Measurements from ENCODE around the gene FAM9B. TPM values are rescaled to one million over a fixed set of nuclear protein-coding genes. Genes with fewer than 3 reads are reported as not detected.

FAM9B gene
- total RNA-seq, 1 experiment from 2014 or later, result not detected

- Histone ChIP-seq H3K4me3 (ENCODE audit: low read depth in 2 of 2, low read length in 2 of 2) (no peak overlapping the region), H3K27me3 (ENCODE audit: control insufficient read depth, insufficient read depth, low read length) (no peaks in the 10 kb centered on the region), H3K9me3 (ENCODE audit: control insufficient read depth, insufficient read depth, low read depth, low read length) (no peaks in the 10 kb centered on the region), H3K27ac (ENCODE audit: low read length) (no peak overlapping the region), H3K4me1 (ENCODE audit: control insufficient read depth, insufficient read depth, low read length) (no peaks in the 10 kb centered on the region), H3K36me3 (ENCODE audit: control insufficient read depth, insufficient read depth, low read length) (no peaks in the 10 kb centered on the region)
- TF ChIP-seq CTCF (IDR thresholded peaks at IDR 0.05) (no peak), TCF7L2 (IDR thresholded peaks at IDR 0.05; ENCODE audit: low read depth, low read length) (no peak), REST (IDR thresholded peaks at IDR 0.05; ENCODE audit: insufficient read depth in 1 of 2, low read depth in 2 of 2, low read length in 1 of 2) (no peak), POLR2AphosphoS5 (IDR thresholded peaks at IDR 0.05; ENCODE audit: low read depth, low read length) (no peak), SIN3A (IDR thresholded peaks at IDR 0.05; ENCODE audit: borderline replicate concordance, insufficient read depth, low read depth, low read length) (no peak)
- ATAC-seq (no peak), DNase-seq (ENCODE audit: low read depth, low spot score) (no peak)
- in situ Hi-C loops (cut with HindIII; ENCODE audit: low pct_unique_long_range_greater_than_20kb, low sequenced_read_pairs) (no loop called here), intact Hi-C loops (cut with micrococcal nuclease; ENCODE audit: unreplicated experiment) (no loop called here)
- ChIA-PET CTCF (no interaction called here), POLR2A (no interaction called here)
- no TSS peak for BruUV-seq (replicated peaks)
Measured at GRCh38 chrX:8987672-8988250, 46.2 kb downstream of the FAM9B start.

- ChIA-PET POLR2A (no interaction called here), CTCF (no interaction called here)
- H3K27ac ChIP-seq (ENCODE audit: low read length), result no peak overlapping the region
- no TSS peak for BruUV-seq (replicated peaks)
- in situ Hi-C loops (cut with HindIII; ENCODE audit: low pct_unique_long_range_greater_than_20kb, low sequenced_read_pairs) (no loop called here), intact Hi-C loops (cut with micrococcal nuclease; ENCODE audit: unreplicated experiment) (no loop called here)
- DNase-seq (ENCODE audit: low read depth, low spot score) (no peak), ATAC-seq (no peak)
- H3K4me1 ChIP-seq (ENCODE audit: control insufficient read depth, insufficient read depth, low read length), result no peaks in the 10 kb centered on the region
- H3K36me3 ChIP-seq (ENCODE audit: control insufficient read depth, insufficient read depth, low read length), result no peaks in the 10 kb centered on the region
- no peak overlapping the region for H3K4me3 ChIP-seq (ENCODE audit: low read depth in 2 of 2, low read length in 2 of 2)
- no peaks in the 10 kb centered on the region for H3K27me3 ChIP-seq (ENCODE audit: control insufficient read depth, insufficient read depth, low read length)
- no peaks in the 10 kb centered on the region for H3K9me3 ChIP-seq (ENCODE audit: control insufficient read depth, insufficient read depth, low read depth, low read length)
- TF ChIP-seq REST (IDR thresholded peaks at IDR 0.05; ENCODE audit: insufficient read depth in 1 of 2, low read depth in 2 of 2, low read length in 1 of 2), result no peak
- TF ChIP-seq POLR2AphosphoS5 (IDR thresholded peaks at IDR 0.05; ENCODE audit: low read depth, low read length), result no peak
- TF ChIP-seq SIN3A (IDR thresholded peaks at IDR 0.05; ENCODE audit: borderline replicate concordance, insufficient read depth, low read depth, low read length), result no peak
- no peak for TF ChIP-seq TCF7L2 (IDR thresholded peaks at IDR 0.05; ENCODE audit: low read depth, low read length)
- TF ChIP-seq CTCF (IDR thresholded peaks at IDR 0.05), result no peak
Measured at GRCh38 chrX:8984231-8984630, 49.7 kb downstream of the FAM9B start.

All from Panc1 (cell line).